Tibial nerve (tissue), 4 donors: Measurements from ENCODE around the gene TRPM8. TPM values are rescaled to one million over a fixed set of nuclear protein-coding genes. Genes with fewer than 3 reads are reported as not detected.
"Not testable (repeated sequence)": the region's sequence is repeated elsewhere in the genome, so short reads cannot be mapped to it uniquely, and the experiment has no call there.

ENCODE experiments used
- DNase-seq, 2 donors: peaks; one replicate each; pipeline ENCODE4 v3.0.0-alpha.2; 2019; ENCODE audit warnings: low spot score in 2 of 2
- H3K27ac ChIP-seq, 4 donors: fragments of 200-600 bp; sonication (generic) in 3 of 4; one replicate each; pipeline ENCODE4 v1.5.1; 2017 to 2019; ENCODE audit warnings: mild to moderate bottlenecking in 1 of 4
- H3K27me3 ChIP-seq, 2 donors: fragments of 200-600 bp; sonication (generic) in 1 of 2; one replicate each; pipeline versions ENCODE4 v1.5.1 to v1.6.0; 2017 to 2019
- H3K36me3 ChIP-seq, 3 donors: fragments of 200-600 bp; sonication (generic); one replicate each; pipeline ENCODE4 v1.5.1; 2018 to 2019
- H3K4me1 ChIP-seq, 4 donors: fragments of 200-600 bp; sonication (generic) in 3 of 4; one replicate each; pipeline ENCODE4 v1.5.1; 2017 to 2019
- H3K4me3 ChIP-seq, 4 donors: fragments of 200-600 bp; sonication (generic) in 3 of 4; one replicate each; pipeline ENCODE4 v1.5.1; 2017 to 2019; ENCODE audit warnings: mild to moderate bottlenecking in 1 of 4, moderate library complexity in 1 of 4
- H3K9me3 ChIP-seq, 4 donors: fragments of 200-600 bp; sonication (generic) in 3 of 4; one replicate each; pipeline ENCODE4 v1.5.1; 2017 to 2019
- EP300 ChIP-seq, 2 donors: sonication (generic); formaldehyde crosslinking; IDR thresholded peaks; one replicate each; pipeline ENCODE4 v1.6.1; 2017; ENCODE audit warnings: antibody characterized with exemption in 2 of 2, mild to moderate bottlenecking in 1 of 2
- POLR2A ChIP-seq, 2 donors: fragments of 450-650 bp; IDR thresholded peaks; one replicate each; pipeline ENCODE4 v1.6.1; 2017; ENCODE audit warnings: antibody characterized with exemption in 2 of 2, mild to moderate bottlenecking in 2 of 2, moderate library complexity in 2 of 2
- WGBS, 2 donors: methylation state at CpG; one replicate each; pipeline ENCODE4 v1.1.5; 2018; 5-methylcytosine and 5-hydroxymethylcytosine counted together
- total RNA-seq, 4 donors: library from RNA; depleted of rRNA; stranded (reverse); fragments of >200 nt; gene quantifications; one replicate each; pipeline ENCODE4 v1.1.0, GENCODE V29; 2016
- TF ChIP-seq, protein P1 (sequence below), 5 experiments: fragments of 200-600 bp in 3 of 5; fragments of 450-650 bp in 2 of 5; sonication (generic) in 3 of 5; IDR thresholded peaks; one replicate each; pipeline ENCODE4 v1.5.1; 2016 to 2019; ENCODE audit warnings: antibody characterized with exemption in 5 of 5, mild to moderate bottlenecking in 3 of 5, moderate library complexity in 2 of 5

Gene TRPM8
- total RNA-seq, 4 donors from 2014 or later = not detected

- no peak for TF ChIP-seq EP300 (IDR thresholded peaks at IDR 0.05)
- TF ChIP-seq, protein P1, sequence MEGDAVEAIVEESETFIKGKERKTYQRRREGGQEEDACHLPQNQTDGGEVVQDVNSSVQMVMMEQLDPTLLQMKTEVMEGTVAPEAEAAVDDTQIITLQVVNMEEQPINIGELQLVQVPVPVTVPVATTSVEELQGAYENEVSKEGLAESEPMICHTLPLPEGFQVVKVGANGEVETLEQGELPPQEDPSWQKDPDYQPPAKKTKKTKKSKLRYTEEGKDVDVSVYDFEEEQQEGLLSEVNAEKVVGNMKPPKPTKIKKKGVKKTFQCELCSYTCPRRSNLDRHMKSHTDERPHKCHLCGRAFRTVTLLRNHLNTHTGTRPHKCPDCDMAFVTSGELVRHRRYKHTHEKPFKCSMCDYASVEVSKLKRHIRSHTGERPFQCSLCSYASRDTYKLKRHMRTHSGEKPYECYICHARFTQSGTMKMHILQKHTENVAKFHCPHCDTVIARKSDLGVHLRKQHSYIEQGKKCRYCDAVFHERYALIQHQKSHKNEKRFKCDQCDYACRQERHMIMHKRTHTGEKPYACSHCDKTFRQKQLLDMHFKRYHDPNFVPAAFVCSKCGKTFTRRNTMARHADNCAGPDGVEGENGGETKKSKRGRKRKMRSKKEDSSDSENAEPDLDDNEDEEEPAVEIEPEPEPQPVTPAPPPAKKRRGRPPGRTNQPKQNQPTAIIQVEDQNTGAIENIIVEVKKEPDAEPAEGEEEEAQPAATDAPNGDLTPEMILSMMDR (IDR thresholded peaks at IDR 0.05) = no peak
- no peak for TF ChIP-seq POLR2A (IDR thresholded peaks at IDR 0.05)
- 84 to 89% methylated on average over 2 of the region's 2 CpGs for WGBS, 2 donors
These were observed 50.0 kb downstream of the TRPM8 start for GRCh38 chr2:233967164-233967563.

GRCh38 chr2:233968556-233968955 lies 51.4 kb downstream of the TRPM8 start:
- Histone ChIP-seq H3K27ac (no peak overlapping the region), H3K27me3 (no peaks in the 10 kb centered on the region), H3K9me3 (no peaks in the 10 kb centered on the region), H3K4me3 (no peak overlapping the region), H3K4me1 (no peaks in the 10 kb centered on the region), H3K36me3 (no peaks in the 10 kb centered on the region)
- TF ChIP-seq, protein P1 (IDR thresholded peaks at IDR 0.05) = no peak
- TF ChIP-seq EP300 (IDR thresholded peaks at IDR 0.05) (no peak), POLR2A (IDR thresholded peaks at IDR 0.05) (no peak)
- 64 to 69% methylated on average over 4 of the region's 4 CpGs for WGBS, 2 donors
- DNase-seq = no peak

More at GRCh38 chr2:233967164-233967563, 50.0 kb downstream of the TRPM8 start:
- no peak for DNase-seq
- no peaks in the 10 kb centered on the region for H3K4me1 ChIP-seq
- no peaks in the 10 kb centered on the region for H3K27me3 ChIP-seq
- H3K27ac ChIP-seq = no peak overlapping the region
- H3K4me3 ChIP-seq = no peak overlapping the region
- H3K36me3 ChIP-seq = no peaks in the 10 kb centered on the region
- H3K9me3 ChIP-seq = no peaks in the 10 kb centered on the region

- not testable (repeated sequence) for H3K36me3 ChIP-seq, H3K4me3 ChIP-seq, DNase-seq, H3K27me3 ChIP-seq, H3K9me3 ChIP-seq, H3K27ac ChIP-seq
- 93 to 96% methylated on average over 25 to 29 of the region's 29 CpGs for WGBS, 2 donors
- H3K4me1 ChIP-seq = peaks cover 0 to 11% (median 0%) of the 10 kb centered on the region in 4 donors
These were observed 55.3 kb downstream of the TRPM8 start for GRCh38 chr2:233972460-233972859.

GRCh38 chr2:233972941-233973575 lies 55.9 kb downstream of the TRPM8 start:
- no peak for DNase-seq
- no peaks in the 10 kb centered on the region for H3K9me3 ChIP-seq
- peaks cover 0 to 11% (median 0%) of the 10 kb centered on the region in 4 donors for H3K4me1 ChIP-seq
- no peaks in the 10 kb centered on the region for H3K27me3 ChIP-seq
- no peak overlapping the region for H3K27ac ChIP-seq
- H3K36me3 ChIP-seq = no peaks in the 10 kb centered on the region
- 92 to 93% methylated on average over 13 of the region's 13 CpGs for WGBS, 2 donors
- TF ChIP-seq POLR2A (IDR thresholded peaks at IDR 0.05) (no peak), EP300 (IDR thresholded peaks at IDR 0.05) (no peak)
- TF ChIP-seq, protein P1 (IDR thresholded peaks at IDR 0.05) = no peak
- H3K4me3 ChIP-seq = no peak overlapping the region

- Histone ChIP-seq H3K9me3 (no peaks in the 10 kb centered on the region), H3K27me3 (no peaks in the 10 kb centered on the region), H3K4me1 (peaks cover 0 to 11% (median 0%) of the 10 kb centered on the region in 4 donors), H3K36me3 (no peaks in the 10 kb centered on the region), H3K4me3 (no peak overlapping the region), H3K27ac (no peak overlapping the region)
- TF ChIP-seq POLR2A (IDR thresholded peaks at IDR 0.05) (no peak), EP300 (IDR thresholded peaks at IDR 0.05) (no peak)
- TF ChIP-seq, protein P1 (IDR thresholded peaks at IDR 0.05) = no peak
- WGBS, 2 donors = 47 to 60% methylated on average over 6 of the region's 6 CpGs
- DNase-seq = no peak
These were observed 56.6 kb downstream of the TRPM8 start for GRCh38 chr2:233973786-233974185.
